Fibroblast of lung (primary cell): ENCODE data around the gene B3GALT5. TPM values are rescaled to one million over a fixed set of nuclear protein-coding genes. Genes with fewer than 3 reads are reported as not detected.

Source experiments
- DNase-seq, 2 donors: peaks; one replicate each; pipeline versions ENCODE4 v3.0.0 to v3.0.0-alpha.2; 2010; ENCODE audit warnings: low read depth in 2 of 2
- H2AFZ ChIP-seq: 2 replicates; pipeline ENCODE4 v1.5.1; 2012; ENCODE audit warnings: low read length, control low read depth, inconsistent platforms
- H3K27ac ChIP-seq: 2 replicates; pipeline ENCODE4 v1.5.1; 2011; ENCODE audit warnings: low read length, control low read depth; ENCODE audit not compliant: insufficient read depth
- H3K27me3 ChIP-seq: 2 replicates; pipeline ENCODE4 v1.5.1; 2011; ENCODE audit warnings: mild to moderate bottlenecking, low read length; ENCODE audit not compliant: control insufficient read depth, insufficient read depth
- H3K36me3 ChIP-seq: 2 replicates; pipeline ENCODE4 v1.5.1; 2011; ENCODE audit warnings: low read length; ENCODE audit not compliant: control insufficient read depth, insufficient read depth
- H3K4me1 ChIP-seq: 2 replicates; pipeline ENCODE4 v1.5.1; 2011; ENCODE audit warnings: low read length; ENCODE audit not compliant: control insufficient read depth, insufficient read depth; ENCODE audit errors: extremely low read depth
- H3K4me2 ChIP-seq: 2 replicates; pipeline ENCODE4 v1.5.1; 2011; ENCODE audit warnings: low read length, control low read depth; ENCODE audit not compliant: insufficient read depth; ENCODE audit errors: extremely low read depth
- H3K4me3 ChIP-seq, 4 experiments: fragments of 200-600 bp in 1 of 4; sonication (generic) in 1 of 4; replicated peaks in 1 of 4; 2 replicates each; pipeline ENCODE4 v1.5.1; 2011 to 2016; ENCODE audit warnings: low read length in 4 of 4, low read depth in 3 of 4, mild to moderate bottlenecking in 3 of 4, control low read depth in 2 of 4, inconsistent platforms in 1 of 4, mixed read lengths in 1 of 4; ENCODE audit not compliant: insufficient read depth in 1 of 4; ENCODE audit errors: control extremely low read depth in 1 of 4
- H3K79me2 ChIP-seq: 2 replicates; pipeline ENCODE4 v1.5.1; 2012; ENCODE audit warnings: mild to moderate bottlenecking, low read length, inconsistent platforms; ENCODE audit not compliant: control insufficient read depth, insufficient read depth
- H3K9ac ChIP-seq: 2 replicates; pipeline ENCODE4 v1.5.1; 2011; ENCODE audit warnings: mild to moderate bottlenecking, low read length, control low read depth; ENCODE audit not compliant: insufficient read depth
- H3K9me3 ChIP-seq: 2 replicates; pipeline ENCODE4 v1.5.1; 2012; ENCODE audit warnings: low read depth, low read length; ENCODE audit not compliant: control insufficient read depth, insufficient read depth
- H4K20me1 ChIP-seq: 2 replicates; pipeline ENCODE4 v1.5.1; 2011; ENCODE audit warnings: low read length; ENCODE audit not compliant: control insufficient read depth, insufficient read depth; ENCODE audit errors: extremely low read depth
- CTCF ChIP-seq, 2 donors: IDR thresholded peaks in 1 of 2; conservative IDR thresholded peaks in 1 of 2; 1 replicate in 1 of 2; 2 replicates in 1 of 2; pipeline ENCODE4 v1.5.1; 2011 to 2012; ENCODE audit warnings: low read length in 2 of 2, control low read depth in 1 of 2, inconsistent platforms in 1 of 2, low read depth in 1 of 2, mild to moderate bottlenecking in 1 of 2
- EZH2 ChIP-seq: IDR thresholded peaks from 2 replicates; pipeline ENCODE4 v1.5.1; 2012; ENCODE audit warnings: low read length, control low read depth, mild to moderate bottlenecking; ENCODE audit errors: missing control alignments
- polyA plus RNA-seq, 2 donors: library from polyadenylated mRNA; depleted of rRNA in 1 of 2; stranded (reverse) in 1 of 2; unstranded in 1 of 2; fragments of >200 nt; gene quantifications; 2 replicates each; pipeline ENCODE4 v1.2.1, GENCODE V29; 2011 to 2012; ENCODE audit warnings: missing spikeins in 1 of 2
- total RNA-seq: library from RNA; depleted of rRNA; stranded (reverse); fragments of >200 nt; gene quantifications from 2 replicates; pipeline ENCODE4 v1.2.1, GENCODE V29; 2014

The B3GALT5 gene
- total and polyA plus RNA-seq, 2 donors (not counting 1 experiment from before 2014, with no cell fraction given), result under 0.01 TPM

- no peak overlapping the region for H3K4me3 ChIP-seq
- H3K36me3 ChIP-seq, result no peaks in the 10 kb centered on the region
- TF ChIP-seq EZH2 (no peak), CTCF (conservative IDR thresholded peaks at IDR 0.05 in 1 of 2, IDR thresholded peaks at IDR 0.05 in 1 of 2; ENCODE audit: low read depth in 1 of 2, low read length in 2 of 2) (no peak)
- no peak for DNase-seq
- H3K9me3 ChIP-seq, result no peaks in the 10 kb centered on the region
- H3K27me3 ChIP-seq, result no peaks in the 10 kb centered on the region
- H3K4me2 ChIP-seq, result no peak overlapping the region
- no peak overlapping the region for H3K27ac ChIP-seq
- no peak overlapping the region for H2AFZ ChIP-seq
- no peaks in the 10 kb centered on the region for H3K79me2 ChIP-seq
- H4K20me1 ChIP-seq, result no peaks in the 10 kb centered on the region
- H3K4me1 ChIP-seq, result no peaks in the 10 kb centered on the region
- H3K9ac ChIP-seq, result no peak overlapping the region
Observed at GRCh38 chr21:39721885-39722284, 109.1 kb downstream of the B3GALT5 start.

Other genes with a start within 250 kb of the B3GALT5 start
- 0.51 and 0.66 TPM in 2 replicates for gene LCA5L, start 167.2 kb upstream of the B3GALT5 start, total RNA-seq
- 0.38 and 1.0 TPM in 2 replicates for gene LCA5L, start 167.2 kb upstream of the B3GALT5 start, polyA plus RNA-seq
- gene SH3BGR, start 161.0 kb upstream of the B3GALT5 start, total RNA-seq, result 3.3 and 6.8 TPM in 2 replicates
- gene SH3BGR, start 161.0 kb upstream of the B3GALT5 start, polyA plus RNA-seq, result 1.6 and 1.8 TPM in 2 replicates
- not detected in 2 replicates for gene IGSF5, start 132.2 kb downstream of the B3GALT5 start, total RNA-seq
- gene IGSF5, start 132.2 kb downstream of the B3GALT5 start, polyA plus RNA-seq, result not detected in 2 replicates